Activated T-helper 2 cell treated with anti-CD3 and anti-CD28 coated beads, Interferon-gamma antibody, Interleukin-2, Interleukin-4, amounts not matched to agents 10 μg/mL and 5 μg/mL and 100 μg/mL, durations not matched to agents 14 hours and 24 hours and 36 hours (primary cell): ENCODE results near the gene ASPG. TPM values are rescaled to one million over a fixed set of nuclear protein-coding genes. Genes with fewer than 3 reads are reported as not detected.

Experiments
- DNase-seq: peaks from one replicate; pipeline ENCODE4 v3.0.0; 2021; ENCODE audit warnings: low spot score
- H3K27ac Mint-ChIP-seq: one replicate; pipeline ENCODE4 v1.8.0; 2021; ENCODE audit warnings: mixed read lengths
- H3K27me3 Mint-ChIP-seq: one replicate; pipeline ENCODE4 v1.8.0; 2021; ENCODE audit warnings: low read depth, mixed read lengths
- H3K36me3 Mint-ChIP-seq: one replicate; pipeline ENCODE4 v1.8.0; 2021; ENCODE audit warnings: low read depth, mixed read lengths
- H3K4me1 Mint-ChIP-seq: one replicate; pipeline ENCODE4 v1.8.0; 2021; ENCODE audit warnings: low read depth, mixed read lengths
- H3K4me3 Mint-ChIP-seq: one replicate; pipeline ENCODE4 v1.8.0; 2021; ENCODE audit warnings: low read depth, mild to moderate bottlenecking, moderate library complexity, mixed read lengths
- H3K9me3 Mint-ChIP-seq: one replicate; pipeline ENCODE4 v1.8.0; 2021; ENCODE audit warnings: mixed read lengths
- intact Hi-C: fragments of 100-400 bp; cut with micrococcal nuclease; formaldehyde crosslinking; loops from one replicate; pipeline ENCODE4 v1.15.1; 2023
- total RNA-seq: library from RNA; stranded (reverse); gene quantifications from 2 replicates; pipeline ENCODE4 v1.2.3, GENCODE V29; 2022

The ASPG gene
- total RNA-seq, 1 donor from 2014 or later: not detected

DNA sequence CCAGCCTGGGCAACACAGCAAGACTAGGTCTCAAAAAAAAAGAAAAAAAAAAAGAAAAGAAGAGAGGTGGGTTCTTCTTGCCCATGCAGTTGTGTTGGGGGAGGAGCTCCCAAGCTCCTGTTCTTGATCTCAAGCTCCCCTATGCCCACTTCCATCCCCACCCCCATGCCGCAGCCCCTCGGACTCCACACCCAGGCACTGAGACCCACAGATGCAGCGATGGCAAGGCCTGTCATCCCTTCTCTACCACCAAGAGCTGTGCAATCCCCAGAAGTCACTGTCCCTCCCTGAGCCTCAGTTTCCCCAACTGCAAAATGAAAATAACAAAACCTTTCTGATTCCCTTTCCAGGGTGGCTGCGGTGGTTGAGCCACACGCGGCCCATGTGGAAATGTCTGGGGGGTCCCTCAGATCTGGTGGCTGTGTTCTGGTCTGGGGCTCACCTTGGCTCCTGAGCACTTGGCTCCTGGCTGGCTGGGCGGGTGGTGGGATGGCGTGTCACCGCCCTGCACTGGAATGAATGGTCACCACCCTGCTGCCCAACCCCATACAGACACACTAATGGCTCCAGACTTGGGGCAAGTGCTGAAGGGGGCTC is 30.3 kb downstream of the ASPG start:
- Mint-ChIP-seq H3K4me1 (no peaks in the 10 kb centered on the region), H3K9me3 (no peaks in the 10 kb centered on the region), H3K27ac (no peak overlapping the region), H3K4me3 (no peak overlapping the region), H3K36me3 (no peaks in the 10 kb centered on the region), H3K27me3 (peaks cover 18% of the 10 kb centered on the region)
- no peak for DNase-seq
- intact Hi-C loops: no loop called here

DNA sequence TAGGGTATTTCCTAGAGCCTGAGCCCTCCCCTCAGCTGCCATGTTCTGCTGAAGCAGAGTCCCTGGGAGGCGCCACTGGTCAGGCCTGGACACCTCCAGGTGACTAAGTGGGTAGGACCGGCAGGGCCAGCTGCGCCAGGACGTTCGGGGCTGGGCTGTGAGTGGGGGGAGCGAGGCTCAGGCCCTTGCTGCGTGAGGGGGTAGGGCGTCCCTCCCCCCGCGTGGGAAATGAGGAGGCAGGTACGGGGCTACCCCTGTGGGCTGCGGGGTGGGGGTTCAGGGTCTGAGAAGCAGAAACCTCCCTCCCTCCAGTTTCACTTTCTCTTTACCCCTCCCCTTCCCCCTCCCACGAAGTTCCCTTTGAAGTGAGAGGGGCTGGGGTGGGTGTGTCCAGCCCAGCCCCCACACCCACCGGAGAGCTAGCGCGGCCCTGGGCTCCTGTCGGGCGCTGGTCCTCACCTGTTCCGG is 30.8 kb downstream of the ASPG start:
- peaks cover 21% of the 10 kb centered on the region for H3K27me3 Mint-ChIP-seq
- no peak for DNase-seq
- no peaks in the 10 kb centered on the region for H3K36me3 Mint-ChIP-seq
- no peaks in the 10 kb centered on the region for H3K4me1 Mint-ChIP-seq
- intact Hi-C loops: no loop called here
- H3K27ac Mint-ChIP-seq: no peak overlapping the region
- H3K4me3 Mint-ChIP-seq: no peak overlapping the region
- no peaks in the 10 kb centered on the region for H3K9me3 Mint-ChIP-seq

DNA sequence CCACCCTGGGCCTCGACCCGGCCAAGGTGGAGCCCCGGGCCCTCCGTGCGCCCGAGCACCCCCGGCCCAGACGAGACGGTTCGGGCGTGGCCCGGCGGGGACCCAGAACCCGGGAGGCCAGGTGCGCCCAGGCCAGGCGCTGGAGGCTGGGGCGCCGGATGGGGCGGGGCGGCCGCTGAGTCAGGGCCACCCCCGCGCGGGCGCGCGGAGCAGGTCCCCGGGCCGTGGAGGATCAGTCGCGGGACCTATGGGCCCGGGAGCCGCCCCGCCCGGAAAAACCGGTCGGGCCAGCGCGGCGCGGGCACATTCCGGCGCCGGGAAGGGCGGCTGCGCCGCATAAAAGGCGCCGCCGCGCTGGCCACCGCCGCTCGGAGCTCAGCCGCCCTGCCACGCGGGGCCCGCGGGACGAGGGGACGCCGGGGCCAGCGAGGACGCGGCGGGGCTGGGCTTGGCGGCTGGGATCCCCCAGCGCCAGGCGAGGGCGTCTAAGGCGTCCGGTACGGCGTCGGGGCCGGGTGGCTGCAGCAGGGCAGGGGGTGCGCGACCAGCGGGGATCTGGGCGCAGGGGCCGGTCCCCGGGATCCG is 31.3 kb downstream of the ASPG start:
- Mint-ChIP-seq H3K4me3 (no peak overlapping the region), H3K27me3 (peaks cover 23% of the 10 kb centered on the region), H3K9me3 (no peaks in the 10 kb centered on the region), H3K4me1 (no peaks in the 10 kb centered on the region), H3K27ac (no peak overlapping the region), H3K36me3 (no peaks in the 10 kb centered on the region)
- intact Hi-C loops: no loop called here
- DNase-seq: no peak

DNA sequence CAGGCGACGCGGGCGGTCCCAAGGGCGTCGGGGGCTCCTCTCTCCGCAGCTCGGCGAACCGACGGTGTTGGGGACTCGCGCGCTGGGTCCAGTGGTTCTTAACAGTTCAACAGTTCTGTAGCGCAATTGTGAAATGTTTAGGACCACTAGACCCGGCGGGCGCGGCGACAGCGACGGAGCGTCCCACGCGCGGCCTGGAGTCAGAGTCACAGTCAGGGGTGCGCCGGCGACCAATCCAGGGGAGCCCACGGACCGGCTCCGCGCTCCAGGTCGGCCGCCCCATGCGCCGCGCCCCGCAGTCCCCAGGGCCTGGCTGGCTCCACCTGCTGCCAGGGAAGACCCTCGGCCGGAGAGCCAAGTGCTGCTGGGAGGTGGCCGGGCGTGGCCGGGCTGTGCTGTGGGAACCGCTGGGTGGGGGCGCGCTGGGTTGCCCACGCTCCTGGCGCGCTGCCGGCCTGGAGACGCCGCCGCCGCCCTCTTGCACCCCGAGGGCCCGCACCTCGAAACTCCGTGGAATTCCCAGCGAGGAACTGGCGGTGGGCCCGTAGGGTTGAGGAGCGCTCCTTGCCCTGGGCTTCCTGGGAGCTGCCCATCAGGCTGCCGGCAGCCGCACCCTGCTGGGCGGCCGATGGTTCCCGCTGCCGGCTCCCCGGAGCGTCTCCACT is 32.0 kb downstream of the ASPG start:
- H3K27me3 Mint-ChIP-seq: peaks cover 23% of the 10 kb centered on the region
- H3K36me3 Mint-ChIP-seq: no peaks in the 10 kb centered on the region
- H3K4me1 Mint-ChIP-seq: no peaks in the 10 kb centered on the region
- no peak overlapping the region for H3K27ac Mint-ChIP-seq
- no peak for DNase-seq
- intact Hi-C loops: no loop called here
- peak overlapping the region; percentile 26 for H3K4me3 Mint-ChIP-seq
- H3K9me3 Mint-ChIP-seq: no peaks in the 10 kb centered on the region

DNA sequence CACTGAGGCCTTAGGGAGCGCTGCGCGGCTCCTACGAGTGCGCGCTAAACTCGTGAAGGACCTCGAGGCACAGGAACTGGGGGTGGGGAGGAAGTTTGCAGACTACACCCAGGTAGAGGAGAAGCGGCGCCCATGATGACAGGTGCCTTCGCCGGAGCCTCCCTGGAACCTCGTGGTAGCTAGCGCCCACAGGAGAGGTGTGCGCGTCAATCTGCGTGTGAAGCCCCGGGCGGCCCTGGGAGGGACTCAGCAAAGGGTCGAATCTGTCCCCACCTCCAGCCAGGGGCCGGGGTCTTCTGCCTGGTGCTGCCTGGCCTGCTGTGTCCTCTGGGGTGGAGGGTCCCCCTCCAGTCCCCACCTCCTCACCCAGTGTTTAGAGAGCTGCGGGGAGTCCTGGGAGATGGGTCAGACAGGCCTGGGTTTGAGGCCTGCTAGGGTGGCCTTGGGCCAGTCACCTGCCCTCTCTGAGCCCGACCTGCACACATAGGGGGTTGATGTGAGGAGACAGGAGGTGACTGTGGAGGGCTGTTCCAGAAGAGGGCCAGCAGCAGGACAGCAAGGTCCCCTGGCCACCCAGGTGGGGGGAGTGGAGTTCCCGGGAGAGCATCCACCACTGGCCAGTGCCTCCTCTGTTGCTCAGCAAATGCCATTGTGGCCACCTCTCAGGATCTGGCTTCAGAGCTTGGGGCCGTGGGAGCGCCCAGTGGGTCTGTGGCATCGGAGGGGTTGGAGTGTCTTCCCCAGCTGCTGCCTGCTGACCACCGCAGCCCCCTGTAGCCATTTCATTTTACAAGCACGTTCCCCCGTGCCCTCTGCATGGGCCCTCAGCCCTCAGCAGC is 32.7 kb downstream of the ASPG start:
- Mint-ChIP-seq H3K36me3 (no peaks in the 10 kb centered on the region), H3K27ac (no peak overlapping the region), H3K4me3 (no peak overlapping the region), H3K4me1 (no peaks in the 10 kb centered on the region), H3K9me3 (no peaks in the 10 kb centered on the region), H3K27me3 (peaks cover 23% of the 10 kb centered on the region)
- intact Hi-C loops: no loop called here
- no peak for DNase-seq

DNA sequence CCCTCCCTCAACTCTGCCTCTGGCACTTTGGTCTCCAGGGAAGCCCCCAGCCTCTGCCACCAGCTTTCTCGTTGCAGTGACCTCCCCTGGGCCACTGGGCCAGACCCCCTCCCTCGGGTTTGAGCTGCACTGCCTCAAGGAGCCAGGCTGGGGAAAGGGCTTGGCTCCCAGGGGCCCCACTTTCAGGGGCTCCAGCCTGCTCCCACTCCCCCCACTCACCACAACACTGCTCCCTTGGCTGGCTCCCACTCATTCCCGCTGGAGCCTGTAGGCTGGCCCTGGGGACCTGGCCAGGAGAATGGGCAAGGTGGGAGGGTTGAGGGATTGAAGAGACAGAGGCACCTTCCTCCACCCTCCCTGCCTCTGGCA is 33.6 kb downstream of the ASPG start:
- no peaks in the 10 kb centered on the region for H3K36me3 Mint-ChIP-seq
- no peaks in the 10 kb centered on the region for H3K4me1 Mint-ChIP-seq
- intact Hi-C loops: no loop called here
- H3K9me3 Mint-ChIP-seq: peaks cover 6% of the 10 kb centered on the region
- DNase-seq: no peak
- H3K4me3 Mint-ChIP-seq: no peak overlapping the region
- no peak overlapping the region for H3K27ac Mint-ChIP-seq
- H3K27me3 Mint-ChIP-seq: peaks cover 25% of the 10 kb centered on the region

DNA sequence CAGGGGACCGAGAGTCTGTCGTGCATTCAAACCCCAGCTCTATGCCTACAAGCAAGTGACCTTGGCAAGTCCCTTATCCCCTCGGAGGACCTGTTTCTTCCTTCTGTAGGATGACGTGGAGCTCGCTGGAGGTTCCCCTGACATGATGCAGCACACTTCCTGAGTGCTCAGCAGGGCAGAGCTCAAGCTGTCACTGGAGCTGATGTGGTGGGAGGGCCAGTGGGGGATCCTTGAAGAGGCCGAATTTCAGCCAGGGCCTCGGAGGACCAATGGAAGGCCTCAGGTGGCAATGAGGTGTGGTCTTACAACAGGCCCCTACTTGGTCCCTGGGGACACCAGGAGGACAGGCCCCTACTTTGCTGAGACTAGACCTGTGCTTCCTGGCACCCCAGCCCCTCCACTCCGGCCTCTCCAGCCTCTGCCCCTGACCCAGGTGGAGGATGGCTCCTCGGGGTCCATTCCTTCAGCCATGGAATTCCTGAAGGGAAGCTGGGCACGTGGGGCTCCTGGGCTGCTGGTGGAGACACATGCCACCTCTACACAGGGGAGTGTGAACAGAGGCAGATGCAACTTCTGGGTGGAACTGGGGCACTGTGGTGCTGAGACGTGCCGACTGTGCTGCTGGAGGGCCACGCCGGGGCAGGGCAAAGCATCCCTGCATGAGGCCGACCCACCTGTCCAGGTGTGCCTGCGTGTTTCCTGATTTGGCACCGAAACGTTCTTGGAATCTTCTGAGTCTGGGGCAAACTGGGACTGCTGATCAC is 34.2 kb downstream of the ASPG start:
- no peak for DNase-seq
- Mint-ChIP-seq H3K27ac (no peak overlapping the region), H3K4me1 (no peaks in the 10 kb centered on the region), H3K9me3 (peaks cover 8% of the 10 kb centered on the region), H3K36me3 (no peaks in the 10 kb centered on the region), H3K27me3 (peaks cover 25% of the 10 kb centered on the region), H3K4me3 (no peak overlapping the region)
- intact Hi-C loops: no loop called here

DNA sequence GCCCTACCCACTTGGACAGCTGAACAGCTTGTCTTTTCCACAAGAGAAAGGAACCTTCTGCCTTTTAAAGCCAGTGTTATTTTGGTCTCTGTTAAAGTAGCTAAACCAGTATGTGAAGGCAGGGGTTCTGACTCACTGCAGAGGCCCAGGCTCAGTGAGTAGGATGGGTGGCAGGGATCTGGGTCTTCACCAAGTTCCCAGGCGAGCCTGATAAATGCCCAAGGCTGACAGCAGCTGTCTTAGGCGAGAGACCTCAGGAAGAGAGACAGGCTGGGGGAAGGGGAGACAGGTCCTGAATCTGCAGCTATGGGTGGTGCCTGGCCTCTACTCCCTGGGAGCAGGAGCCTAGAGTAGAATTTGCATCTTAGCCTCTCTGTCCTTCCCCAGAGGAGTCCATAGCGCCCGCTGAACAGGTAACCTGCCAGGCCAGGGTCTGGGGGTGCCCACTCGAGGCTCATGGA is 34.8 kb downstream of the ASPG start:
- intact Hi-C loops: no loop called here
- no peak for DNase-seq
- no peak overlapping the region for H3K27ac Mint-ChIP-seq
- no peaks in the 10 kb centered on the region for H3K36me3 Mint-ChIP-seq
- no peak overlapping the region for H3K4me3 Mint-ChIP-seq
- H3K9me3 Mint-ChIP-seq: peaks cover 13% of the 10 kb centered on the region
- H3K4me1 Mint-ChIP-seq: no peaks in the 10 kb centered on the region
- peaks cover 24% of the 10 kb centered on the region for H3K27me3 Mint-ChIP-seq

DNA sequence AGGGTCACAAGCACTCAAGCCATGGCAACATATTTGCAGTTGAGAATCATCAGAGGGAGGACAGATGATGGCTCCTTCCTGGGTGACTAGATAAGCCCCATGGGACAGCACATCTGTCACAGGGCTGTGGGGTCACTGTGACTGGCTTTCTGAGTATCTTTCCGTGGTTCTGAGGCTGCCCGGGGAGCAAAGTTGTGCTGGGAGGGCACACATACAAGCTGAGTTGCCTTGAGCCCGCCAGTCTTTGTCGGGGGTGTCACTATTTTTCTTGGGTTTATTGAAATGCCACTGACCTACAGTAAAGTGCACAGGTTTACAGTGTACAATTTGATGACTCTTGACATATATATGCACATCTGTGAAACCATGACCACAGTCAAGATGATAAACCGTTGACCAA is 35.6 kb downstream of the ASPG start:
- intact Hi-C loops: no loop called here
- H3K27me3 Mint-ChIP-seq: peaks cover 18% of the 10 kb centered on the region

DNA sequence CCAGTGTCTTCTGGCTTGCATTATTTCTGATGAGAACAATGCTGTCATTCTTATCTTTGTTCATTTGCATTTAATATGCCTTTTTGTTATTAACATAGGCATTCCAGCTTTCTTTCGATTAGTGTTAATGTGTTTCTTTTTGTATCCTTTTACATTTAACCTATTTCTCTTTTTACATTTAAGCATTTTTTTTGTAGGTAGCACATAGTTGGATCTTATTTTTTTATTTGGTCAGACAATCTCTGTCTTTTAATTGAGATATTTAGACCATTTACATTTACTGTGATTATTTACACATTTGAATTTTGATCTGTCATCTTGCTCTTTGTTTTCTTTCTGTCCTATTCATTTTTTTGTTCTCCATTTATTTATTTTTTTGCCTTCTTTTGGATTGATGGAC is 38.4 kb downstream of the ASPG start:
- no peaks in the 10 kb centered on the region for H3K36me3 Mint-ChIP-seq
- H3K4me1 Mint-ChIP-seq: no peaks in the 10 kb centered on the region
- DNase-seq: no peak
- no peak overlapping the region for H3K4me3 Mint-ChIP-seq
- peaks cover 14% of the 10 kb centered on the region for H3K27me3 Mint-ChIP-seq
- H3K27ac Mint-ChIP-seq: no peak overlapping the region
- intact Hi-C loops: no loop called here
- peaks cover 22% of the 10 kb centered on the region for H3K9me3 Mint-ChIP-seq

More for the DNA sequence above, 35.6 kb downstream of the ASPG start:
- no peak overlapping the region for H3K27ac Mint-ChIP-seq
- DNase-seq: no peak
- no peaks in the 10 kb centered on the region for H3K4me1 Mint-ChIP-seq
- peaks cover 13% of the 10 kb centered on the region for H3K9me3 Mint-ChIP-seq
- no peaks in the 10 kb centered on the region for H3K36me3 Mint-ChIP-seq
- no peak overlapping the region for H3K4me3 Mint-ChIP-seq

DNA sequence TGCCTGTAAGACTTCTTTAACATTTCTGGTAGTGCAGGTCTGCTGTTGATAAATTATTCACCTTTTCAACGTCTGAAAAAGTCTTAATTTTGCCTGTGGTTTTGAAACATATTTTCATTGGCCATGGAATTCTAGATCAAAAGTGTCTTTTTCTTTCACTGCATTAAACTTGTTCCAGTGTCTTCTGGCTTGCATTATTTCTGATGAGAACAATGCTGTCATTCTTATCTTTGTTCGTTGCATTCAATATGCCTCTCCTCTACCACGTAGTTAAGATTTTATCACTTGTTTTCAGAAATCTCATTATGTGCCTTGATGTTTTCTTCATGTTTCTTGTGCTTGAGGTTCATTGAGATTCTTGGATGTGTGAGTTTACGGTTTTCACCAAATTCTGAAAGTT is 39.5 kb downstream of the ASPG start:
- Mint-ChIP-seq H3K4me3 (no peak overlapping the region), H3K36me3 (no peaks in the 10 kb centered on the region), H3K4me1 (no peaks in the 10 kb centered on the region), H3K27me3 (peaks cover 12% of the 10 kb centered on the region), H3K9me3 (peaks cover 33% of the 10 kb centered on the region), H3K27ac (no peak overlapping the region)
- DNase-seq: no peak
- intact Hi-C loops: no loop called here

DNA sequence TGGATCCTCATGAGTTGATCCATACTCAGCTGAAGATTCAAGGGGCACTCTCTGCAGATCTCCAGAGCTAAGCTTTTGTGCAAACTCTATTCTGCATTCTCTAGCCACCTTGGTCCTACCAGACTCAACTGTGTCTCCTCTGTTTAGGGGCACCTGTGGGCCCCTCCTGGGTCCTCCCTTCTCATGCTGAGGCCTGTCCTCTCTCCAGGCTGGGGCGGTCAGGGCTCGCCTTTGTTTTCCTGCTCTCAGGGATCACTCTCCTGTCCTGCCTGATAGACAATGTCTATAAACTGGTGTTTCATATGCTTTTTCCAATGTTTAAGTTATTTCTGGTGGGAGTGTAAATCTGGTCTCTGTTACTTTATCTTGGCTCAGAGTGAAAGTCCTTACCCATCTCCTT is 41.3 kb downstream of the ASPG start:
- no peaks in the 10 kb centered on the region for H3K4me1 Mint-ChIP-seq
- H3K4me3 Mint-ChIP-seq: no peak overlapping the region
- intact Hi-C loops: no loop called here
- peaks cover 36% of the 10 kb centered on the region for H3K9me3 Mint-ChIP-seq
- no peak for DNase-seq
- no peak overlapping the region for H3K27ac Mint-ChIP-seq
- H3K27me3 Mint-ChIP-seq: peaks cover 6% of the 10 kb centered on the region
- no peaks in the 10 kb centered on the region for H3K36me3 Mint-ChIP-seq
